Thymus (tissue), 11 donors: ENCODE data around the gene LTO1. TPM values are rescaled to one million over a fixed set of nuclear protein-coding genes. Genes with fewer than 3 reads are reported as not detected.
"Not testable (repeated sequence)": the region's sequence is repeated elsewhere in the genome, so short reads cannot be mapped to it uniquely, and the experiment has no call there.

Experiments used
- DNase-seq, 9 donors: peaks; one replicate each; pipeline ENCODE4 v3.0.0-alpha.2; 2013; ENCODE audit warnings: low spot score in 9 of 9, low read depth in 6 of 9, missing footprints in 1 of 9
- H3K27ac ChIP-seq, 2 donors: one replicate each; pipeline ENCODE4 v1.5.1; 2013; ENCODE audit warnings: control low read depth in 1 of 2, low read depth in 1 of 2, low read length in 1 of 2, mild to moderate bottlenecking in 1 of 2, moderate library complexity in 1 of 2
- H3K27me3 ChIP-seq, 2 donors: one replicate each; pipeline ENCODE4 v1.5.1; 2013; ENCODE audit warnings: low read length in 1 of 2; ENCODE audit not compliant: control insufficient read depth in 2 of 2, insufficient read depth in 1 of 2
- H3K36me3 ChIP-seq, 2 donors: one replicate each; pipeline ENCODE4 v1.5.1; 2013; ENCODE audit warnings: low read length in 1 of 2, mild to moderate bottlenecking in 1 of 2, moderate library complexity in 1 of 2; ENCODE audit not compliant: control insufficient read depth in 2 of 2, insufficient read depth in 2 of 2
- H3K4me1 ChIP-seq, 2 donors: one replicate each; pipeline ENCODE4 v1.5.1; 2013; ENCODE audit warnings: low read length in 2 of 2; ENCODE audit not compliant: control insufficient read depth in 2 of 2, insufficient read depth in 2 of 2
- H3K4me3 ChIP-seq, 2 donors: one replicate each; pipeline ENCODE4 v1.5.1; 2013; ENCODE audit warnings: low read length in 2 of 2, control low read depth in 1 of 2, mild to moderate bottlenecking in 1 of 2
- H3K9me3 ChIP-seq, 2 donors: one replicate each; pipeline ENCODE4 v1.5.1; 2013; ENCODE audit warnings: low read length in 1 of 2, mild to moderate bottlenecking in 1 of 2; ENCODE audit not compliant: control insufficient read depth in 2 of 2, insufficient read depth in 1 of 2
- WGBS: extraction: QIAGEN DNeasy Blood & Tissue Kit; methylation state at CpG from one replicate; pipeline ENCODE4 v1.1.7; 2013; 5-methylcytosine and 5-hydroxymethylcytosine counted together
- polyA plus RNA-seq: library from polyadenylated mRNA; stranded (reverse); fragments of 200-250 nt; gene quantifications from one replicate; pipeline ENCODE4 v1.2.3, GENCODE V29; 2013
- total RNA-seq: library from RNA; stranded (reverse); fragments of 120-200 nt; gene quantifications from one replicate; pipeline ENCODE4 v1.2.4, GENCODE V29; 2013
- donor health status: healthy.

The LTO1 gene
- total and polyA plus RNA-seq, 2 donors: 11.8 to 29.3 TPM

DNA sequence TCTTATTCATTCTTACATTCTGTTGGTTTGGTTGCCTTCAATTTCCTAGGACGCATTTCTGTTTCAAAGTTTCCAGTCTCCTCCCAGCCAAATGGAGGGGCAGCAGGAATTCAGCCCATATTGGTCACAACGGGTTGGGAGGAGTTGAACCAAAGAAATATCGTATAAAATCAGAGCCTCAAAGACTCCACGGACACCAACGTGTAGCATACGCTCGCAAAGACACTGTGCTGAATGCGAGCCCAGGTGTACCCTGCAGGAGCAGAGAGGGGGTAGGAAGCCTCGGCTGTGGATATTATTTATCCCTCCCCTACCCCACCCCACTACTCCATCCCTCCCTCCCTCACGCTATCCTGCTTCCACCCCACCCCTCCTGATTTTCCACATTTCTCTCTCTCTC lies 49.7 kb downstream of the LTO1 start:
- H3K27me3 ChIP-seq: peaks cover 0 to 5% of the 10 kb centered on the region in 2 donors
- no peak for DNase-seq
- H3K27ac ChIP-seq: no peak overlapping the region
- peaks cover 0 to 14% of the 10 kb centered on the region in 2 donors for H3K9me3 ChIP-seq
- no peaks in the 10 kb centered on the region for H3K4me1 ChIP-seq
- 93% methylated on average over 10 of the region's 10 CpGs for WGBS
- H3K4me3 ChIP-seq: no peak overlapping the region
- no peaks in the 10 kb centered on the region for H3K36me3 ChIP-seq

DNA sequence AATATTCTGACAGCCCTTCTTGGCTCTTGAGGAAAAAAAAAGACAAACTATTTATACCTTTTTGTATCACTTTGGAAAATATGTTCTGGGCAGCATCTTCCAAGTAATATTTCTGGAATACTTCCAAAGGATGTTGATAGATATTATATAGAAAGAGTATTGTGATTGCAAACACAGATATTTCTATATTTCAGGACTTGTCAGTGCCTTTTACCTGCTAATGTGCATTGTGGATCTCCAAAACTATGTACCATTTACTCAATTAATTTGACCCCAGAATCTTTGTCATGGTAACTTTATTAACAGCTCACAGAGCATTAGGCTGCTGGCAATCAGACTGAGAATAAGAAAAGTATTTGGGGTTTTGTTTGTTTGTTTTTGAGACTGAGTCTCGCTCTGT lies 50.9 kb downstream of the LTO1 start:
- Histone ChIP-seq H3K4me3 (no peak overlapping the region), H3K36me3 (no peaks in the 10 kb centered on the region), H3K9me3 (peaks cover 0 to 7% of the 10 kb centered on the region in 2 donors), H3K27ac (no peak overlapping the region), H3K27me3 (peaks cover 0 to 2% of the 10 kb centered on the region in 2 donors), H3K4me1 (no peaks in the 10 kb centered on the region)
- WGBS: 98% methylated on average over 1 of the region's 1 CpG
- no peak for DNase-seq

DNA sequence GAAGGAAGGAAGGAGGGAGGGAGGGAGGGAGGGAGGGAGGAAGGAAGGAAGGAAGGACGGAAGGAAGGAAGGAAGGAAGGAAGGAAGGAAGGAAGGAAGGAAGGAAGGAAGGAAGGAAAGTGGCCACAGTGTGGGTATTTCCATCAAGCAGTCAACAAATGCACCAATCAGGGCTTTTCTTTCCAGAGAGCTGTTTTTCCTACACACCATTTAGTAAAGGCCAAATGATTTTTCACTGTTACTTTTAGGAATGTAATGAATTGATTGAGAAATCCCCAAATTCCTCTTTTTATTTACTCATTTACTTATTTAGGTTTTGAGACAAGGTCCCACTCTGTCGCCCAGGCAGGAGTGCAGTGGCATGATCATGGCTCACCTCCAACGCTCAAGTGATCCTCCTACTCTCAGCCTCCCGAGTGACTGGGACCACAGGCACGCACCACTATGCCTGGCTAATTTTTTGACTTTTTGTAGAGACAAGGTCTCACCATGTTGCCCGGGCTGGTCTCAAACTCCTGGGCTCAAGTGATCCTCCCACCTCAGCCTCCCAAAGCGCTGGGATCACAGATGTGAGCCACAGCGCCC lies 53.0 kb downstream of the LTO1 start:
- not testable (repeated sequence) for H3K27ac ChIP-seq, H3K4me1 ChIP-seq, H3K27me3 ChIP-seq, DNase-seq, H3K36me3 ChIP-seq, H3K9me3 ChIP-seq, H3K4me3 ChIP-seq
- WGBS: 87% methylated on average over 8 of the region's 8 CpGs

DNA sequence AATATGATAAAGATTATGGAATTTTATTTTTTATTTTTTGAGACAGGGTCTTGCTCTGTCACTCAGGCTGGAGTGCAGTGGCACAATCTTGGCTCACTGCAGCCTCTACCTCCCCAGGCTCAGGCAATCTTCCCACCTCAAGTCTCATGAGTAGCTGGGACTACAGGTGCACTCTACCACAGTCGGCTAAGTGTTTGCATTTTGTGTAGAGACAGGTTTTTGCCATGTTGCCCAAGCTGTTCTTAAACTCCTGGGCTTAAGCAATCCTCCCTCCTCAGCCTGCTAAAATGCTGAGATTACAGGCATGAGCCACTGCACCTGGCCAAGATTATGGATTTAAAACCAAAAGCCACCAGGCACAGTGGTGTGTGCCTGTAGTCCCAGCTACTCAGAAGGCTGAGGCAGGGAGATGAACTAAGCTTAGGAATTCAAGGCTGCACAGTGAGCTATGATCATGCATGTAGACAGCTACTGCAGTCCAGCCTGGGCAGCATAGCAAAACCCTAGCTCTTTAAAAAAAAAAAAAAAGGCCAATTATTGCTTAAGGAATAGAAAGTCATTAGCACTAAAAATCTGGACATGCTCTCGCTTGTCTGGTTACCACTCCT lies 54.4 kb downstream of the LTO1 start:
- Histone ChIP-seq H3K4me3 (no peak overlapping the region), H3K4me1 (no peaks in the 10 kb centered on the region), H3K9me3 (no peaks in the 10 kb centered on the region), H3K36me3 (no peaks in the 10 kb centered on the region), H3K27me3 (peaks cover 0 to 2% of the 10 kb centered on the region in 2 donors), H3K27ac (no peak overlapping the region)
- WGBS: 93% methylated on average over 2 of the region's 2 CpGs
- no peak for DNase-seq

DNA sequence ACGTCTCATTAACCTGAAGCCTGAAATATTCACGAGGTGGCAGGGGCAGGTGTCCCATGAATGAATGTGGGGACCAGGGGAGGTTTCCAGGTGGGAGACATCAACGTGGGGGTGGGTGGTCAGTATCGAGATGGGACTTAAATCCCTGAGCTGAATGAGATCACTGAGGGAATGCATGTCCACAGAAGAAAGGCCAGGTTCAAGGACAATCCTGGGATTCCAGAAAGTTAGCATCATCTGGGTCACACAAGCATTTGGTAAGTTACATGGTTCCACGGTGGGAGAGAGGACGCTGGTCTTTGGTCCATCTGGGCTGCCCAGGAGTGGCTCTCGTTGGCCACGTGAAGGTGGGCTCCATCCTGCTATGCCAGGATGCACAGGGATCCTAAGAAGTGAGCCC lies 56.9 kb downstream of the LTO1 start:
- Histone ChIP-seq H3K9me3 (no peaks in the 10 kb centered on the region), H3K4me3 (no peak overlapping the region), H3K36me3 (no peaks in the 10 kb centered on the region), H3K27me3 (peaks cover 0 to 2% of the 10 kb centered on the region in 2 donors), H3K27ac (no peak overlapping the region), H3K4me1 (no peaks in the 10 kb centered on the region)
- WGBS: 82% methylated on average over 8 of the region's 8 CpGs
- no peak for DNase-seq

DNA sequence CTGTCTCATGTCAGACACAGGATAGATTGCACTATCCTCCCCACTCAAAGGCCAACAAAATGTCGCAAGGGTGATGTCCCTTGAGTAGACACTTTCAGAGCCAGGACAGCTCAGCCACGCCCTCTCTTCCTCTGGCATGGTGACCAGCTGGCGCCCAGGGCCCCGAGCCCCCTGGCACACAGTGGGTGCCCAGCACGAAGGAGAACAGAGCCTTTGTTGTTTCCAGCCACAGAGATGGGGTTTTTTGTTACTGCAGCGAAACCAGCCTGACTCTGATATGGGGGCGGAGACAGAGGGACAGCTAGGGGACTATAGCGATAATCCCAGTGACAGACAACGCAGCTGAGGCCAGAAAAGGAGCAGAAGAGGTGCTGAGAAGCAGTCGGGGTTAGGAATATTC lies 57.5 kb downstream of the LTO1 start:
- Histone ChIP-seq H3K4me1 (no peaks in the 10 kb centered on the region), H3K27me3 (peaks cover 0 to 2% of the 10 kb centered on the region in 2 donors), H3K9me3 (no peaks in the 10 kb centered on the region), H3K36me3 (no peaks in the 10 kb centered on the region), H3K4me3 (no peak overlapping the region), H3K27ac (no peak overlapping the region)
- no peak for DNase-seq
- WGBS: 94% methylated on average over 10 of the region's 10 CpGs

DNA sequence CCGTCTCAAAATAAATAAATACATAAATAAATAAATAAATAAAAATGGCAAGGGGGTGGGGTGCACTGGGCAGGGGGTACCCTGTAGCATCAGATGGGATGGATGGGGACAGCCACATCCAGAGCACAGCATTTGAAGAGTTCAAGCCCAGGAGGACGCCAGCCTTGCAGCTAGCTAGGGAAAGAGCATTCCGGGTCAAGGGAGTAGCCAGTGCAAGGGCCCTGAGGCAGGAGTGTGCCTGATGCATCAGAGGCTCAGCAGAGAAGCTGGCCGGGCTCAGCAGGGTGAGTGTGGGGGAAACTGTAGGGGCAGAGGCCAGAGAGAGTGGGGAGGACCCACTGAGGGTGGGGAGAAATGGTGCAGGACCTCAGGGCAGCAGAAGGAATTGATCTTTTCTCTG lies 57.9 kb downstream of the LTO1 start:
- Histone ChIP-seq H3K9me3 (no peaks in the 10 kb centered on the region), H3K27me3 (peaks cover 0 to 2% of the 10 kb centered on the region in 2 donors), H3K4me3 (no peak overlapping the region), H3K36me3 (no peaks in the 10 kb centered on the region), H3K27ac (no peak overlapping the region), H3K4me1 (no peaks in the 10 kb centered on the region)
- WGBS: 95% methylated on average over 4 of the region's 4 CpGs
- DNase-seq: no peak

Other genes with a start within 250 kb of the LTO1 start
- gene LINC01488, start 193.7 kb downstream of the LTO1 start, total RNA-seq: not detected
- 0.07 TPM for gene LINC01488, start 193.7 kb downstream of the LTO1 start, polyA plus RNA-seq
- 33.3 TPM for gene CCND1, start 34.2 kb downstream of the LTO1 start, total RNA-seq
- gene CCND1, start 34.2 kb downstream of the LTO1 start, polyA plus RNA-seq: 7.3 TPM
- gene FGF19, start 28.7 kb upstream of the LTO1 start, total RNA-seq: 0.09 TPM
- 0.34 TPM for gene FGF19, start 28.7 kb upstream of the LTO1 start, polyA plus RNA-seq
- gene FGF4, start 100.0 kb upstream of the LTO1 start, total RNA-seq: 0.09 TPM
- 0.14 TPM for gene FGF4, start 100.0 kb upstream of the LTO1 start, polyA plus RNA-seq
- 0.19 TPM for gene FGF3, start 144.1 kb upstream of the LTO1 start, total RNA-seq
- gene FGF3, start 144.1 kb upstream of the LTO1 start, polyA plus RNA-seq: 0.09 TPM